Measurements from ENCODE around the gene MPRIP. TPM values are rescaled to one million over a fixed set of nuclear protein-coding genes. Genes with fewer than 3 reads are reported as not detected.
A peak's percentile ranks its signal among the peaks of the same experiment; 100 is the strongest.

MPRIP gene
- total RNA-seq, 1 experiment from 2014 or later, result 443 TPM

GRCh38 chr17:17071531-17072360 lies 29.5 kb downstream of the MPRIP start:
- H3K4me2 ChIP-seq, result 0 out of 2 replicates have a peak overlapping the region, but pooled peaks have one; percentile 11
- H2AFZ ChIP-seq, result no peak overlapping the region
- no peak for TF ChIP-seq CTCF (conservative IDR thresholded peaks at IDR 0.05)
- no peak for TF ChIP-seq EZH2 (IDR thresholded peaks at IDR 0.05; ENCODE audit: low read depth)
- peaks cover 65% of the 10 kb centered on the region for H3K36me3 ChIP-seq (ENCODE audit: low read depth)
- 0 out of 2 replicates have a peak, but pooled peaks cover 5% of the 10 kb centered on the region for H3K9me3 ChIP-seq (ENCODE audit: insufficient read depth, low read depth)
- CTCF ChIA-PET, result interaction anchor here (0.6 kb wide), 1 partner anchor 44 kb away, joined by 4 read pairs; no protein-coding TSS in a partner anchor
- POLR2A ChIA-PET (ENCODE audit: unreplicated experiment), result interaction anchor here (0.6 kb wide), 1 partner anchor 80 kb away, joined by 6 read pairs; no protein-coding TSS in a partner anchor
- no peaks in the 10 kb centered on the region for H3K9me2 ChIP-seq (ENCODE audit: insufficient read depth)
- H3F3A ChIP-seq (ENCODE audit: insufficient read depth, low read depth), result peaks cover 92% of the 10 kb centered on the region
- BruUV-seq (replicated peaks), result no TSS peak
- no peaks in the 10 kb centered on the region for H3K27me3 ChIP-seq (ENCODE audit: insufficient read depth, low read depth)
- peaks cover 95% of the 10 kb centered on the region for H3K4me1 ChIP-seq (replicated peaks; ENCODE audit: insufficient read depth)
- intact Hi-C loops (cut with micrococcal nuclease; ENCODE audit: unreplicated experiment), result no loop called here
- H3K4me3 ChIP-seq, result no peak overlapping the region
- peaks cover 100% of the 10 kb centered on the region for H3K79me2 ChIP-seq (ENCODE audit: low read depth)
- peak overlapping the region; percentile 78 for H3K27ac ChIP-seq
- DNase-seq, result no peak
- peaks cover 55% of the 10 kb centered on the region for H4K20me1 ChIP-seq (ENCODE audit: insufficient read depth)

- Histone ChIP-seq H3F3A (ENCODE audit: insufficient read depth, low read depth) (peaks cover 92% of the 10 kb centered on the region), H3K9me3 (ENCODE audit: insufficient read depth, low read depth) (0 out of 2 replicates have a peak, but pooled peaks cover 5% of the 10 kb centered on the region), H2AFZ (no peak overlapping the region), H3K4me3 (no peak overlapping the region), H3K27ac (peak overlapping the region; percentile 78), H3K79me2 (ENCODE audit: low read depth) (peaks cover 99% of the 10 kb centered on the region), H3K36me3 (ENCODE audit: low read depth) (peaks cover 65% of the 10 kb centered on the region), H3K27me3 (ENCODE audit: insufficient read depth, low read depth) (no peaks in the 10 kb centered on the region), H3K4me2 (no peak overlapping the region), H3K4me1 (replicated peaks; ENCODE audit: insufficient read depth) (peaks cover 95% of the 10 kb centered on the region), H4K20me1 (ENCODE audit: insufficient read depth) (peaks cover 52% of the 10 kb centered on the region), H3K9me2 (ENCODE audit: insufficient read depth) (no peaks in the 10 kb centered on the region)
- ChIA-PET POLR2A (ENCODE audit: unreplicated experiment) (interaction anchor here (0.5 to 0.6 kb wide), 2 partner anchors 57 to 757 kb away, joined by 3 read pairs; no protein-coding TSS in a partner anchor), CTCF (no interaction called here)
- no peak for DNase-seq
- TF ChIP-seq CTCF (conservative IDR thresholded peaks at IDR 0.05) (no peak), EZH2 (IDR thresholded peaks at IDR 0.05; ENCODE audit: low read depth) (no peak)
- intact Hi-C loops (cut with micrococcal nuclease; ENCODE audit: unreplicated experiment), result no loop called here
- no TSS peak for BruUV-seq (replicated peaks)
These were observed 30.3 kb downstream of the MPRIP start for GRCh38 chr17:17072546-17072945.

GRCh38 chr17:17073030-17073564 lies 30.8 kb downstream of the MPRIP start:
- TF ChIP-seq CTCF (conservative IDR thresholded peaks at IDR 0.05) (no peak), EZH2 (IDR thresholded peaks at IDR 0.05; ENCODE audit: low read depth) (no peak)
- ChIA-PET CTCF (no interaction called here), POLR2A (ENCODE audit: unreplicated experiment) (interaction anchor here (0.5 to 0.6 kb wide), 2 partner anchors 58 to 757 kb away, joined by 3 read pairs; no protein-coding TSS in a partner anchor)
- DNase-seq, result no peak
- Histone ChIP-seq H3F3A (ENCODE audit: insufficient read depth, low read depth) (peaks cover 95% of the 10 kb centered on the region), H4K20me1 (ENCODE audit: insufficient read depth) (peaks cover 52% of the 10 kb centered on the region), H2AFZ (no peak overlapping the region), H3K27me3 (ENCODE audit: insufficient read depth, low read depth) (no peaks in the 10 kb centered on the region), H3K4me1 (replicated peaks; ENCODE audit: insufficient read depth) (peaks cover 97% of the 10 kb centered on the region), H3K36me3 (ENCODE audit: low read depth) (peaks cover 70% of the 10 kb centered on the region), H3K27ac (no peak overlapping the region), H3K9me2 (ENCODE audit: insufficient read depth) (no peaks in the 10 kb centered on the region), H3K4me2 (no peak overlapping the region), H3K9me3 (ENCODE audit: insufficient read depth, low read depth) (0 out of 2 replicates have a peak, but pooled peaks cover 5% of the 10 kb centered on the region), H3K4me3 (no peak overlapping the region), H3K79me2 (ENCODE audit: low read depth) (peaks cover 99% of the 10 kb centered on the region)
- intact Hi-C loops (cut with micrococcal nuclease; ENCODE audit: unreplicated experiment), result no loop called here
- no TSS peak for BruUV-seq (replicated peaks)

Measured in PC-9 (cell line).